ENCODE data around the gene NFE2L1. TPM values are rescaled to one million over a fixed set of nuclear protein-coding genes. Genes with fewer than 3 reads are reported as not detected.
A peak's percentile ranks its signal among the peaks of the same experiment; 100 is the strongest.

The NFE2L1 gene
- total RNA-seq, 1 experiment from 2014 or later, result 161 TPM

DNA sequence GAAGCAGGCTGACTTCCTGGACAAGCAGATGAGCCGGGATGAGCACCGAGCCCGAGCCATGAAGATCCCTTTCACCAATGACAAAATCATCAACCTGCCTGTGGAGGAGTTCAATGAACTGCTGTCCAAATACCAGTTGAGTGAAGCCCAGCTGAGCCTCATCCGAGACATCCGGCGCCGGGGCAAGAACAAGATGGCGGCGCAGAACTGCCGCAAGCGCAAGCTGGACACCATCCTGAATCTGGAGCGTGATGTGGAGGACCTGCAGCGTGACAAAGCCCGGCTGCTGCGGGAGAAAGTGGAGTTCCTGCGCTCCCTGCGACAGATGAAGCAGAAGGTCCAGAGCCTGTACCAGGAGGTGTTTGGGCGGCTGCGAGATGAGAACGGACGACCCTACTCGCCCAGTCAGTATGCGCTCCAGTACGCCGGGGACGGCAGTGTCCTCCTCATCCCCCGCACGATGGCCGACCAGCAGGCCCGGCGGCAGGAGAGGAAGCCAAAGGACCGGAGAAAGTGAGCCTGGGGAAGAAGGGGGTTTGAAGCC lies 11.0 kb downstream of the NFE2L1 start:
- no peaks in the 10 kb centered on the region; the same call in 1 of the 2 replicates for H3K27me3 Mint-ChIP-seq (ENCODE audit: low read depth)
- H3K79me2 ChIP-seq (ENCODE audit: insufficient read depth, low read length), result peaks cover 8% of the 10 kb centered on the region; the same call in 1 of the 2 replicates
- no peaks in the 10 kb centered on the region; a peak in 2 of 5 replicates for H3K9me3 Mint-ChIP-seq
- H2BK120ac ChIP-seq (ENCODE audit: low read depth, low read length, poor library complexity, severe bottlenecking), result no peak overlapping the region
- H3K79me1 ChIP-seq (ENCODE audit: insufficient read depth, low read depth, low read length, poor library complexity, severe bottlenecking), result peaks cover 4% of the 10 kb centered on the region
- TF ChIP-seq, protein P1, sequence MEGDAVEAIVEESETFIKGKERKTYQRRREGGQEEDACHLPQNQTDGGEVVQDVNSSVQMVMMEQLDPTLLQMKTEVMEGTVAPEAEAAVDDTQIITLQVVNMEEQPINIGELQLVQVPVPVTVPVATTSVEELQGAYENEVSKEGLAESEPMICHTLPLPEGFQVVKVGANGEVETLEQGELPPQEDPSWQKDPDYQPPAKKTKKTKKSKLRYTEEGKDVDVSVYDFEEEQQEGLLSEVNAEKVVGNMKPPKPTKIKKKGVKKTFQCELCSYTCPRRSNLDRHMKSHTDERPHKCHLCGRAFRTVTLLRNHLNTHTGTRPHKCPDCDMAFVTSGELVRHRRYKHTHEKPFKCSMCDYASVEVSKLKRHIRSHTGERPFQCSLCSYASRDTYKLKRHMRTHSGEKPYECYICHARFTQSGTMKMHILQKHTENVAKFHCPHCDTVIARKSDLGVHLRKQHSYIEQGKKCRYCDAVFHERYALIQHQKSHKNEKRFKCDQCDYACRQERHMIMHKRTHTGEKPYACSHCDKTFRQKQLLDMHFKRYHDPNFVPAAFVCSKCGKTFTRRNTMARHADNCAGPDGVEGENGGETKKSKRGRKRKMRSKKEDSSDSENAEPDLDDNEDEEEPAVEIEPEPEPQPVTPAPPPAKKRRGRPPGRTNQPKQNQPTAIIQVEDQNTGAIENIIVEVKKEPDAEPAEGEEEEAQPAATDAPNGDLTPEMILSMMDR (conservative IDR thresholded peaks at IDR 0.05), result no peak
- H4K5ac ChIP-seq (ENCODE audit: insufficient read length, low read depth, low read length), result no peak overlapping the region
- H4K20me1 ChIP-seq (ENCODE audit: control insufficient read depth, insufficient read depth, insufficient read length), result no peaks in the 10 kb centered on the region
- H3K27ac ChIP-seq (ENCODE audit: insufficient read length, low read depth, low read length), result no peak overlapping the region
- H3K27me3 ChIP-seq (ENCODE audit: insufficient read depth, low read length), result no peaks in the 10 kb centered on the region
- H2BK20ac ChIP-seq (ENCODE audit: low read depth, low read length, poor library complexity, severe bottlenecking), result no peak overlapping the region
- no peak overlapping the region for H3K4me2 ChIP-seq (ENCODE audit: insufficient read depth, insufficient read length, low read length)
- H4K8ac ChIP-seq (replicated peaks; ENCODE audit: insufficient read length, low read depth, low read length), result no peak overlapping the region
- H2BK12ac ChIP-seq (ENCODE audit: insufficient read length, low read depth, low read length), result no peak overlapping the region
- H3K23ac ChIP-seq (ENCODE audit: insufficient read length, low read depth, low read length), result no peak overlapping the region
- peak overlapping the region in 1 of 2 experiments; percentile 31; a peak in 1 of 5 replicates for H3K4me3 Mint-ChIP-seq
- WGBS (ENCODE audit: extremely low coverage, insufficient read length, low lambda C conversion rate), result no CpG with 5 or more reads among the region's 32 CpGs
- no peak overlapping the region for H3K56ac ChIP-seq (ENCODE audit: insufficient read length, low read depth, low read length)
- H3K9ac ChIP-seq (ENCODE audit: extremely low read depth, insufficient read length, low read length), result no peak overlapping the region
- no peak overlapping the region for H2BK5ac ChIP-seq (ENCODE audit: insufficient read length, low read length)
- H2AFZ ChIP-seq (ENCODE audit: low read length), result no peak overlapping the region
- H2AK5ac ChIP-seq (ENCODE audit: insufficient read length, low read length), result no peak overlapping the region
- H3K27ac Mint-ChIP-seq, result peak overlapping the region in 2 of 3 experiments; percentile 73 to 92; a peak in 4 of 7 replicates
- no peak overlapping the region for H2BK15ac ChIP-seq (ENCODE audit: low read depth, low read length)
- H3T11ph ChIP-seq (ENCODE audit: low read length), result no peak overlapping the region
- no peak for DNase-seq
- no peak overlapping the region for H3K14ac ChIP-seq (ENCODE audit: insufficient read depth, low read length)
- H3K36me3 Mint-ChIP-seq (ENCODE audit: insufficient read depth in 1 of 3, low read depth in 3 of 3), result peaks cover 64 to 81% (median 75%) of the 10 kb centered on the region in 3 experiments
- no peak overlapping the region for H3K4ac ChIP-seq (ENCODE audit: low read depth, low read length)
- peaks cover 8% of the 10 kb centered on the region for H3K23me2 ChIP-seq (ENCODE audit: insufficient read length, low read depth, low read length, poor library complexity, severe bottlenecking)
- no peaks in the 10 kb centered on the region for H3K9me3 ChIP-seq (ENCODE audit: control insufficient read depth, low read depth, low read length)
- H3K18ac ChIP-seq (ENCODE audit: insufficient read length, low read depth, low read length), result no peak overlapping the region
- no peak overlapping the region for H4K91ac ChIP-seq (ENCODE audit: insufficient read length, low read depth, low read length)
- no peaks in the 10 kb centered on the region; the same call in 1 of the 2 replicates for H3K4me1 ChIP-seq (ENCODE audit: insufficient read depth, low read length)
- H3K4me1 Mint-ChIP-seq, result peaks cover 31 to 45% of the 10 kb centered on the region in 2 experiments

Measured in H9 (cell line).